Right lobe of liver (tissue), 4 donors: Measurements from ENCODE around the gene RGS3.

Source experiments
- POLR2A ChIP-seq: fragments of 450-650 bp; IDR thresholded peaks from one replicate; pipeline ENCODE4 v1.6.1; 2017; ENCODE audit warnings: antibody characterized with exemption, mild to moderate bottlenecking
- TF ChIP-seq, protein P1 (sequence below), 4 donors: fragments of 200-600 bp in 3 of 4; fragments of 450-650 bp in 1 of 4; IDR thresholded peaks; one replicate each; pipeline versions ENCODE4 v1.5.1 to v1.8.0; 2016 to 2022; ENCODE audit warnings: antibody characterized with exemption in 4 of 4, mild to moderate bottlenecking in 2 of 4
- donor health status: DM: no; HTN: no; CAD: no.
- donor health status: DM: no; HTN: no; CAD: no.
- donor health status: DM: no; HTN: yes; CAD: no.

DNA sequence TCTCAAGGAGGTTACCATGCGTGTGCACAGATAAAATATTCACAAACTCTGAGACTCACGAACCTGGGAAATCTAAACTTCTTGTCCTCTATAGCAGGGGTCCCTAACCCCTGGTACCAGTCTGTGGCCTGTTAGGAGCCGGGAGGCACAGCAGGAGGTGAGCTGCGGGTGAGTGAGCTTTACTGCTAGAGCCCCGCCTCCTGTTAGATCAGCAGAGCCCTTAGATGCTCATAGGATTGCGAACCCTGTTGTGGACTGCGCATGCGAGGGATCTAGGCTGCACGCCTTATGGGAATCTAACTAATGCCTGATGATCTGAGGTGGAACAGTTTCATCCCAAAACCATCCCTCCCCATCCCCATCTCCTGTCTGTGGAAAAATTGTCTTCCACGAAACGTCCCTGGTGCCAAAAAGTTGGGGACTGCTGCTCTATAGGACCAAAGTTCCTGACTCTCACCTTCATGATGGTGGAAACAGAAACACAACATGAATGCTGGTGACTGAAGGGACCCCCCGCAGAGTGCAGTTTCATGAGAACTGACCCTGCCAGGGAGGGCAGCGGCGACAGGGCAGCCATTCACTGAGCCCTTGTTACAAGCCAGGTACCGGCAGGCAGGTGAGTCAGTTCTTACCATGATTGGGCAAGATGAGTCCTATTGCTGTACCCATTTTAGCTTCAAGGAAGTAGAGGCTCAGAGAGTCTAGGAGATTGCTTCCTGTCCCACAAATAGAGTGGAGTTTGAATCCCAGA, 181.9 kb downstream of the RGS3 start:
- TF ChIP-seq, protein P1, sequence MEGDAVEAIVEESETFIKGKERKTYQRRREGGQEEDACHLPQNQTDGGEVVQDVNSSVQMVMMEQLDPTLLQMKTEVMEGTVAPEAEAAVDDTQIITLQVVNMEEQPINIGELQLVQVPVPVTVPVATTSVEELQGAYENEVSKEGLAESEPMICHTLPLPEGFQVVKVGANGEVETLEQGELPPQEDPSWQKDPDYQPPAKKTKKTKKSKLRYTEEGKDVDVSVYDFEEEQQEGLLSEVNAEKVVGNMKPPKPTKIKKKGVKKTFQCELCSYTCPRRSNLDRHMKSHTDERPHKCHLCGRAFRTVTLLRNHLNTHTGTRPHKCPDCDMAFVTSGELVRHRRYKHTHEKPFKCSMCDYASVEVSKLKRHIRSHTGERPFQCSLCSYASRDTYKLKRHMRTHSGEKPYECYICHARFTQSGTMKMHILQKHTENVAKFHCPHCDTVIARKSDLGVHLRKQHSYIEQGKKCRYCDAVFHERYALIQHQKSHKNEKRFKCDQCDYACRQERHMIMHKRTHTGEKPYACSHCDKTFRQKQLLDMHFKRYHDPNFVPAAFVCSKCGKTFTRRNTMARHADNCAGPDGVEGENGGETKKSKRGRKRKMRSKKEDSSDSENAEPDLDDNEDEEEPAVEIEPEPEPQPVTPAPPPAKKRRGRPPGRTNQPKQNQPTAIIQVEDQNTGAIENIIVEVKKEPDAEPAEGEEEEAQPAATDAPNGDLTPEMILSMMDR (IDR thresholded peaks at IDR 0.05), result no peak
- no peak for TF ChIP-seq POLR2A
